ENCODE measurements around the gene SH2D3A.

Gene SH2D3A

GRCh38 chr19:6767357-6768235, at the start of gene SH2D3A:
SH2D3A (minus strand) TSS chr19:6767435; CDS start chr19:6763748, 3,687 bp downstream.
- no peak within 1 kb of the TSS for H3K4me3 ChIP-seq (ENCODE audit: low read depth, low read length)
- no peak for TF ChIP-seq CTCF (IDR thresholded peaks at IDR 0.05; ENCODE audit: low read depth, low read length)

- H3K4me3 ChIP-seq (ENCODE audit: low read depth, low read length), result no peak overlapping the region
- no peak for TF ChIP-seq CTCF (IDR thresholded peaks at IDR 0.05; ENCODE audit: low read depth, low read length)
Observed at GRCh38 chr19:6813659-6814058, 46.4 kb upstream of the SH2D3A start.

GRCh38 chr19:6812612-6813011, 45.4 kb upstream of the SH2D3A start:
- TF ChIP-seq CTCF (IDR thresholded peaks at IDR 0.05; ENCODE audit: low read depth, low read length), result no peak

GRCh38 chr19:6811906-6812305, 44.7 kb upstream of the SH2D3A start:
- no peak for TF ChIP-seq CTCF (IDR thresholded peaks at IDR 0.05; ENCODE audit: low read depth, low read length)

More at GRCh38 chr19:6812612-6813011, 45.4 kb upstream of the SH2D3A start:
- H3K4me3 ChIP-seq (ENCODE audit: low read depth, low read length), result no peak overlapping the region

GRCh38 chr19:6811378-6811777, 44.1 kb upstream of the SH2D3A start:
- H3K4me3 ChIP-seq (ENCODE audit: low read depth, low read length), result no peak overlapping the region
- no peak for TF ChIP-seq CTCF (IDR thresholded peaks at IDR 0.05; ENCODE audit: low read depth, low read length)

More at GRCh38 chr19:6811906-6812305, 44.7 kb upstream of the SH2D3A start:
- H3K4me3 ChIP-seq (ENCODE audit: low read depth, low read length), result no peak overlapping the region

GRCh38 chr19:6809262-6809661, 42.0 kb upstream of the SH2D3A start:
- no peak overlapping the region for H3K4me3 ChIP-seq (ENCODE audit: low read depth, low read length)
- TF ChIP-seq CTCF (IDR thresholded peaks at IDR 0.05; ENCODE audit: low read depth, low read length), result no peak

- TF ChIP-seq CTCF (IDR thresholded peaks at IDR 0.05; ENCODE audit: low read depth, low read length), result no peak
- no peak overlapping the region for H3K4me3 ChIP-seq (ENCODE audit: low read depth, low read length)
Observed at GRCh38 chr19:6808494-6808893, 41.3 kb upstream of the SH2D3A start.
